ENCODE results near the gene FGD6.

GRCh38 chr12:95179011-95179410 lies 38.3 kb downstream of the FGD6 start:
- no peak for TF ChIP-seq CTCF (IDR thresholded peaks at IDR 0.05)
- no peak for TF ChIP-seq POLR2A (IDR thresholded peaks at IDR 0.05)
- TF ChIP-seq POLR2AphosphoS5 (IDR thresholded peaks at IDR 0.05; ENCODE audit: insufficient read depth in 1 of 2, low read depth in 1 of 2), result no peak
